PFSK-1 (cell line): ENCODE results near the gene FOXO6.

ENCODE experiments used
- FOXP2 ChIP-seq: optimal IDR thresholded peaks from 2 replicates; pipeline ENCODE3; 2011; ENCODE audit warnings: borderline replicate concordance, control low read depth, inconsistent platforms; ENCODE audit not compliant: insufficient read depth; ENCODE audit errors: extremely low read length, extremely low read depth
- POLR2AphosphoS5 ChIP-seq: IDR thresholded peaks from 2 replicates; pipeline ENCODE4 v1.6.1; 2012; ENCODE audit warnings: low read depth, mild to moderate bottlenecking, control low read depth, low read length, moderate library complexity
- REST ChIP-seq, 2 experiments: IDR thresholded peaks; 2 replicates each; pipeline versions ENCODE4 v1.6.1 to v1.8.0; 2011 to 2012; ENCODE audit warnings: low read depth in 2 of 2, low read length in 2 of 2, control low read depth in 1 of 2, inconsistent platforms in 1 of 2, mild to moderate bottlenecking in 1 of 2, moderate library complexity in 1 of 2; ENCODE audit not compliant: insufficient read depth in 1 of 2
- SIN3A ChIP-seq: IDR thresholded peaks from 2 replicates; pipeline ENCODE4 v1.6.1; 2012; ENCODE audit warnings: mild to moderate bottlenecking, low read length, moderate library complexity, borderline replicate concordance; ENCODE audit not compliant: insufficient read depth
- TAF1 ChIP-seq: IDR thresholded peaks from 2 replicates; pipeline ENCODE4 v1.6.1; 2012; ENCODE audit warnings: low read length, control low read depth, borderline replicate concordance; ENCODE audit not compliant: insufficient read depth

Gene FOXO6

GRCh38 chr1:41419584-41420295 is 58.5 kb downstream of the FOXO6 start:
- TF ChIP-seq TAF1 (no peak), REST (IDR thresholded peaks at IDR 0.05; ENCODE audit: insufficient read depth in 1 of 2, low read depth in 2 of 2, low read length in 2 of 2) (no peak), FOXP2 (no peak), POLR2AphosphoS5 (no peak), SIN3A (no peak)

- TF ChIP-seq POLR2AphosphoS5 = no peak
- no peak for TF ChIP-seq REST (IDR thresholded peaks at IDR 0.05; ENCODE audit: insufficient read depth in 1 of 2, low read depth in 2 of 2, low read length in 2 of 2)
- no peak for TF ChIP-seq TAF1
- no peak for TF ChIP-seq SIN3A
- no peak for TF ChIP-seq FOXP2
Measured at GRCh38 chr1:41420351-41420750, 59.1 kb downstream of the FOXO6 start.

GRCh38 chr1:41420860-41421259 is 59.6 kb downstream of the FOXO6 start:
- TF ChIP-seq TAF1 (no peak), SIN3A (no peak)

- TF ChIP-seq TAF1 = no peak
- TF ChIP-seq REST (IDR thresholded peaks at IDR 0.05; ENCODE audit: insufficient read depth in 1 of 2, low read depth in 2 of 2, low read length in 2 of 2) = no peak
- TF ChIP-seq SIN3A = no peak
- TF ChIP-seq FOXP2 = no peak
- no peak for TF ChIP-seq POLR2AphosphoS5
Measured at GRCh38 chr1:41422306-41422705, 61.1 kb downstream of the FOXO6 start.

DNA sequence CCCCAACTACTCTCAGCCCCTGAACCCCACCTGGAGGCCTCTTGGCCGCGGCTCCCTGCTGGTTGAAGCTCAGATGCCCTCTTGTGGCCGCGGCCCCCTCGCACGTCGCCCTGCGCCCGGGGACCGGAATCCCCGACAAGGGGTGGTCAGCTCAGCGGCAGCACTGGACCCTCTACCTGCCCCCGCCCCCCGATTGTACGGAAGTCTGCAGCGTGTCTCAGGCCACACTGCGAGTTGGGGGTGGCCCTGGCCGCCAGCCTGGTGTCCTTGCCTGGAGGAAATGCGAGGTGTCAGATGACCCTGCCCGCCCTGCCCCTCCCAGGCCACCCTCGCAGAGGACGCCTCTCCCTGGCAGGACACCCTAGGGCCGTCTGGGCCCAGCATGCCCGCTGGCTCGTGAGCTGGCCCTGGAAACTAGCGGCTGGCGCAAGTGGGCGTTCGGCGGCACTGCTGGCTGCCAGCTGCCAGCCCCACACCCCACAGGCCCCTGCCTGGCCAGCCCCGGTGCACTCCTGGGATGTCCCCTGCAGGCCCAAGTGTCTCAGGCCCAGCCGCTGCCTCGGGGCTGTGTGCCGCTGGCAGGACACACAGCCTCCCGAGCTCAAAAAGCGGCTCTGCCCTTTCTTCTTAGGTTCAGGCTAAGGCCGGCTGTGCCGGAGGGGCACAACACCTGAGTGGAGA is 62.4 kb downstream of the FOXO6 start:
- TF ChIP-seq REST (IDR thresholded peaks at IDR 0.05; ENCODE audit: insufficient read depth in 1 of 2, low read depth in 2 of 2, low read length in 2 of 2) (no peak), POLR2AphosphoS5 (no peak), FOXP2 (no peak), TAF1 (no peak)
